Left ventricle myocardium inferior (tissue), 1 donor: ENCODE measurements around the gene DDOST. TPM values are rescaled to one million over a fixed set of nuclear protein-coding genes. Genes with fewer than 3 reads are reported as not detected.
A peak's percentile ranks its signal among the peaks of the same experiment; 100 is the strongest.

Source experiments
- DNase-seq: peaks from one replicate; pipeline ENCODE4 v3.0.0-alpha.2; 2020
- H3K27ac ChIP-seq: fragments of 200-600 bp; replicated peaks from 2 replicates; pipeline ENCODE4 v1.8.0; 2021
- H3K27me3 ChIP-seq: fragments of 200-600 bp; 2 replicates; pipeline ENCODE4 v1.8.0; 2021; ENCODE audit warnings: low read depth
- H3K36me3 ChIP-seq: fragments of 200-600 bp; 2 replicates; pipeline ENCODE4 v1.8.0; 2021
- H3K4me1 ChIP-seq: fragments of 200-600 bp; 2 replicates; pipeline ENCODE4 v1.8.0; 2021
- H3K4me3 ChIP-seq: fragments of 200-600 bp; 2 replicates; pipeline ENCODE4 v1.8.0; 2021; ENCODE audit warnings: mild to moderate bottlenecking, moderate library complexity
- H3K9me3 ChIP-seq: fragments of 200-600 bp; replicated peaks from 2 replicates; pipeline ENCODE4 v1.8.0; 2021
- CTCF ChIP-seq: fragments of 200-600 bp; IDR thresholded peaks from 2 replicates; pipeline ENCODE4 v1.8.0; 2021; ENCODE audit warnings: antibody characterized with exemption, mild to moderate bottlenecking, borderline replicate concordance
- intact Hi-C: fragments of 100-400 bp; cut with micrococcal nuclease; formaldehyde crosslinking; loops from one replicate; pipeline ENCODE4 v1.11.0; 2022
- total RNA-seq: library from RNA; stranded (reverse); fragmentation: NEBNext Ultra II Directional; extraction: Animal tissue kit (Norgen Biotek cat#: 25700); gene quantifications from one replicate; pipeline ENCODE4 v1.2.1, GENCODE V29; 2021
- donor health status: DM: no; HTN: yes; CAD: no; lungs with severe emphysema.

Gene DDOST
- total RNA-seq, 1 donor from 2014 or later = 120 TPM

GRCh38 chr1:20698195-20698910 lies 37.2 kb upstream of the DDOST start:
- Histone ChIP-seq H3K9me3 (no peaks in the 10 kb centered on the region), H3K27me3 (no peaks in the 10 kb centered on the region), H3K4me3 (no peak overlapping the region), H3K36me3 (no peaks in the 10 kb centered on the region), H3K27ac (no peak overlapping the region), H3K4me1 (peaks cover 14% of the 10 kb centered on the region)
- no peak for DNase-seq
- intact Hi-C loops = loop anchor here (10.0 kb wide), 1 partner anchor 496 kb away; no protein-coding TSS in a partner anchor
- TF ChIP-seq CTCF = no peak

- Histone ChIP-seq H3K9me3 (no peaks in the 10 kb centered on the region), H3K4me1 (peaks cover 14% of the 10 kb centered on the region), H3K27ac (no peak overlapping the region), H3K27me3 (no peaks in the 10 kb centered on the region), H3K36me3 (no peaks in the 10 kb centered on the region), H3K4me3 (no peak overlapping the region)
- intact Hi-C loops = loop anchor here (10.0 kb wide), 1 partner anchor 497 kb away; no protein-coding TSS in a partner anchor
- no peak for DNase-seq
- TF ChIP-seq CTCF = no peak
Measured at GRCh38 chr1:20697563-20697962, 36.4 kb upstream of the DDOST start.

DNA sequence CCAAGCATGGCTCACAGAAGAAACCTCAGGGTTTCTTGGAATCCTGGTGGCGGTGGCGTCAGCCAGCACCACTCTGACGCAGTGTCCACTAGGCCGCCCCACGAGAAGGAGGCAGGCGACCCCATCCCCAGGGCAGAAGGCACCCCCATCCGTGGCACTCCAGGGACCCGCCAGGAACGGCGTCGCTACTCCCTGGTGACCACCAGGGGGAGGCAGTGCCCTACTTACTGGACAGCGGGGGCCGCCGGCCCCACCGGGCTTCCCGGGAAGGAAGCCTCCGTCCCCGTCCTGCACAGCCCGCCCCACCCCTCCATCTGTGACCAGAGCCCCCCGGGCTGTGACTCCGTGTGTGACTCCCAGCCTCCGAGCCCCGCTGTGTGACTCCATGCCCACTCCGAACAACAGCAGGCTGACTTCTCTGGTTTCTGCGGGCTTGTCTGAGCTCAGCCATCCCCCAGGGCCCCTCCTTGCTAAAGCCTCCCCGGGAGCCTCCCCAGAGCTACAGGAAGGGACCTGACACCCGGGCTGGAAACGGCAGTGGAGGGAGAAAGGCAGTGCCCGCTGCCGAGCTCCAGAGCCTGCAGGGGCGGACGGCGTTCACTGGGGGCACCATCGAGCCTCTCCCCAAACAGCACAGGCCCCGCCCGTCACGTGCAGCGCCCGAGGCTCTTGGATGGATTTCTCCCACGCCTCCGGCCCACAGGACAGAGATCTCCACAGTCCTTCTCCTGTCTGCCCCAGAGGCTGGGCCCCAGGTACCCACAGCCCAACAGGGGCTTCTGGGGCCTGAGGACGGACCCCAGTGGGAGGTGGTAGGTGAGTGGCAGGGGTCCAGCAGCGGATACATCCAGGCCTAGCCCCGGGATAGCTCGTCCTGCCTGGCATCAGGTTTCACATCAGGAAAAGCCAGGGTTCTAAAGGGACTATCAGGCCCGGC lies 35.5 kb upstream of the DDOST start:
- DNase-seq = peak; percentile 83
- intact Hi-C loops = loop anchor here (10.0 kb wide), 1 partner anchor 498 kb away; no protein-coding TSS in a partner anchor
- H3K9me3 ChIP-seq = peaks cover 8% of the 10 kb centered on the region
- peak overlapping the region; percentile 71 for H3K4me3 ChIP-seq
- TF ChIP-seq CTCF = peak; percentile 90
- peak overlapping the region; percentile 86 for H3K27ac ChIP-seq
- peaks cover 14% of the 10 kb centered on the region for H3K4me1 ChIP-seq
- no peaks in the 10 kb centered on the region for H3K27me3 ChIP-seq
- no peaks in the 10 kb centered on the region for H3K36me3 ChIP-seq

GRCh38 chr1:20695515-20695914 lies 34.3 kb upstream of the DDOST start:
- H3K36me3 ChIP-seq = no peaks in the 10 kb centered on the region
- no peak overlapping the region for H3K27ac ChIP-seq
- H3K9me3 ChIP-seq = peaks cover 8% of the 10 kb centered on the region
- no peak for DNase-seq
- peaks cover 14% of the 10 kb centered on the region for H3K4me1 ChIP-seq
- no peaks in the 10 kb centered on the region for H3K27me3 ChIP-seq
- intact Hi-C loops = loop anchor here (10.0 kb wide), 1 partner anchor 499 kb away; no protein-coding TSS in a partner anchor
- no peak overlapping the region for H3K4me3 ChIP-seq
- no peak for TF ChIP-seq CTCF

DNA sequence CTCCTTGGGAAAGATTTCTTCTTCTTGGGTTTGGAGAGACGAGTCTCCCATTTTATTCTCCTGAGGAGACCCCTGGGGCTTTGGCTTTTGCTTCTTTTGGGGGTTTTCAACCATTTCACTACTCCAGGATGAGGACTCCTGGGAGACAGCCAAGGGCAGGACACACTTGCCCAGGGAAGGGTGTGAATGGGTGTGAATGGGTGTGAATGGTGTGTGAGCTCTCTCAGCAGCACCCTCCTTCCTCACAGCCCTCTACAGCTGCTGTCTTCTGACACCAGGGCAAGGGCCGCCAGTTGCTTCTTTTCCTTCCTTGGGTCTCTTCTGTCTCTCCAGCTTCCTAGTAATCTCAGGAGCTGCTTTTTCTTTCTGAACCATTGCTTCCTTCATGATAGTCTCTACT lies 32.5 kb upstream of the DDOST start:
- Histone ChIP-seq H3K4me1 (peaks cover 14% of the 10 kb centered on the region), H3K9me3 (peaks cover 8% of the 10 kb centered on the region), H3K36me3 (no peaks in the 10 kb centered on the region), H3K27ac (no peak overlapping the region), H3K4me3 (no peak overlapping the region), H3K27me3 (no peaks in the 10 kb centered on the region)
- DNase-seq = no peak
- intact Hi-C loops = loop anchor here (10.0 kb wide), 1 partner anchor 501 kb away; no protein-coding TSS in a partner anchor
- no peak for TF ChIP-seq CTCF
